HepG2 (cell line): ENCODE results near the gene REM2. TPM values are rescaled to one million over a fixed set of nuclear protein-coding genes. Genes with fewer than 3 reads are reported as not detected.

Experiments
- ARNT2 ChIP-seq: sonication (generic); formaldehyde crosslinking; IDR thresholded peaks from 2 replicates; pipeline ENCODE4 v1.8.0; 2022; ENCODE audit warnings: mild to moderate bottlenecking, low read depth, missing genetic modification reagents, moderate library complexity
- HINFP ChIP-seq: sonication (generic); formaldehyde crosslinking; IDR thresholded peaks from 2 replicates; pipeline ENCODE4 v1.4.0; 2020; ENCODE audit warnings: low read depth, mild to moderate bottlenecking, missing genetic modification reagents
- MZF1 ChIP-seq: sonication (generic); formaldehyde crosslinking; IDR thresholded peaks from 2 replicates; pipeline ENCODE4 v1.8.1; 2023; ENCODE audit warnings: mild to moderate bottlenecking, missing genetic modification reagents, borderline replicate concordance
- PCBP1 ChIP-seq: fragments of 200-400 bp; formaldehyde crosslinking; IDR thresholded peaks from 2 replicates; pipeline ENCODE4 v1.6.1; 2017; ENCODE audit warnings: mild to moderate bottlenecking, low read depth, low read length, borderline replicate concordance
- TEAD2 ChIP-seq: sonication (generic); formaldehyde crosslinking; IDR thresholded peaks from 2 replicates; pipeline ENCODE4 v1.9.0; 2021; ENCODE audit warnings: missing genetic modification reagents
- ZBTB1 ChIP-seq: sonication (generic); formaldehyde crosslinking; IDR thresholded peaks from 2 replicates; pipeline ENCODE4 v1.4.0; 2020; ENCODE audit warnings: missing genetic modification reagents, borderline replicate concordance
- ZBTB38 ChIP-seq: sonication (generic); formaldehyde crosslinking; IDR thresholded peaks from 2 replicates; pipeline ENCODE4 v1.5.1; 2020; ENCODE audit warnings: mild to moderate bottlenecking, missing genetic modification reagents
- ZFP1 ChIP-seq: IDR thresholded peaks from 2 replicates; pipeline ENCODE4 v1.6.1; 2016
- ZNF430 ChIP-seq: sonication (generic); formaldehyde crosslinking; IDR thresholded peaks from 2 replicates; pipeline ENCODE4 v1.9.0; 2021; ENCODE audit warnings: mild to moderate bottlenecking, missing genetic modification reagents
- ZNF550 ChIP-seq: sonication (generic); formaldehyde crosslinking; IDR thresholded peaks from 2 replicates; pipeline ENCODE4 v1.4.0; 2020; ENCODE audit warnings: mild to moderate bottlenecking, missing genetic modification reagents, borderline replicate concordance
- ZNF629 ChIP-seq: sonication (generic); formaldehyde crosslinking; conservative IDR thresholded peaks from 2 replicates; pipeline ENCODE4 v1.5.0; 2020; ENCODE audit warnings: missing genetic modification reagents
- ZNF720 ChIP-seq: sonication (generic); formaldehyde crosslinking; IDR thresholded peaks from 2 replicates; pipeline ENCODE4 v1.4.0; 2020; ENCODE audit warnings: missing genetic modification reagents
- polyA plus RNA-seq, 8 experiments: library from polyadenylated mRNA; depleted of rRNA in 3 of 8; stranded (reverse) in 7 of 8; unstranded in 1 of 8; fragments of >200 nt; fragmentation: Illumina TruSeq in 4 of 8; extraction: Trizol in 4 of 8; gene quantifications; 2 replicates each; pipeline versions ENCODE4 v1.2.1 to v1.2.3, GENCODE V29; 2011 to 2016; ENCODE audit warnings: low read depth in 4 of 8, missing spikeins in 1 of 8, mixed read lengths in 1 of 8; ENCODE audit not compliant: insufficient read depth in 1 of 8
- total RNA-seq, 5 experiments: library from RNA; depleted of rRNA; stranded (reverse); fragments of >200 nt; fragmentation: Illumina TruSeq; extraction: Trizol; gene quantifications; 2 replicates each; pipeline ENCODE4 v1.2.3, GENCODE V29; 2016; ENCODE audit warnings: low read depth in 1 of 5
- TF ChIP-seq, protein P1 (sequence below): sonication (generic); formaldehyde crosslinking; IDR thresholded peaks from 2 replicates; pipeline ENCODE4 v1.4.0; 2020; ENCODE audit warnings: missing genetic modification reagents, borderline replicate concordance
- TF ChIP-seq, protein P2 (sequence below), 2 experiments: sonication (generic) in 1 of 2; formaldehyde crosslinking in 1 of 2; IDR thresholded peaks; 2 replicates each; pipeline versions ENCODE4 v1.6.1 to v1.9.0; 2014 to 2022; ENCODE audit warnings: antibody characterized with exemption in 1 of 2, borderline replicate concordance in 1 of 2, inconsistent platforms in 1 of 2, low read depth in 1 of 2, missing genetic modification reagents in 1 of 2
- TF ChIP-seq, protein P3 (sequence below): sonication (generic); formaldehyde crosslinking; IDR thresholded peaks from 2 replicates; pipeline ENCODE4 v1.8.1; 2022; ENCODE audit warnings: mild to moderate bottlenecking, missing genetic modification reagents

Gene REM2
- total and polyA plus RNA-seq, 2 of the 13 experiments (the other 11 are each of a cell fraction or from before 2014, with no cell fraction given), result 0.20 TPM; not detected in 1

- TF ChIP-seq HINFP (CRISPR knock-in tag) (peak; percentile 81), ZFP1 (CRISPR knock-in tag) (no peak), ARNT2 (CRISPR knock-in tag) (peak; percentile 91), MZF1 (no peak; the same call in 1 of the 2 replicates), ZBTB1 (CRISPR knock-in tag) (peak; percentile 42; the same call in 1 of the 2 replicates), ZNF550 (no peak), ZBTB38 (CRISPR knock-in tag) (0 out of 2 replicates have a peak, but pooled peaks have one; percentile 10), PCBP1 (0 out of 2 replicates have a peak, but pooled peaks have one; percentile 25), ZNF430 (CRISPR knock-in tag) (no peak), TEAD2 (CRISPR knock-in tag) (0 out of 2 replicates have a peak, but pooled peaks have one; percentile 47), ZNF629 (CRISPR knock-in tag) (no peak), ZNF720 (CRISPR knock-in tag) (0 out of 2 replicates have a peak, but pooled peaks have one; percentile 43)
- TF ChIP-seq, protein P1, sequence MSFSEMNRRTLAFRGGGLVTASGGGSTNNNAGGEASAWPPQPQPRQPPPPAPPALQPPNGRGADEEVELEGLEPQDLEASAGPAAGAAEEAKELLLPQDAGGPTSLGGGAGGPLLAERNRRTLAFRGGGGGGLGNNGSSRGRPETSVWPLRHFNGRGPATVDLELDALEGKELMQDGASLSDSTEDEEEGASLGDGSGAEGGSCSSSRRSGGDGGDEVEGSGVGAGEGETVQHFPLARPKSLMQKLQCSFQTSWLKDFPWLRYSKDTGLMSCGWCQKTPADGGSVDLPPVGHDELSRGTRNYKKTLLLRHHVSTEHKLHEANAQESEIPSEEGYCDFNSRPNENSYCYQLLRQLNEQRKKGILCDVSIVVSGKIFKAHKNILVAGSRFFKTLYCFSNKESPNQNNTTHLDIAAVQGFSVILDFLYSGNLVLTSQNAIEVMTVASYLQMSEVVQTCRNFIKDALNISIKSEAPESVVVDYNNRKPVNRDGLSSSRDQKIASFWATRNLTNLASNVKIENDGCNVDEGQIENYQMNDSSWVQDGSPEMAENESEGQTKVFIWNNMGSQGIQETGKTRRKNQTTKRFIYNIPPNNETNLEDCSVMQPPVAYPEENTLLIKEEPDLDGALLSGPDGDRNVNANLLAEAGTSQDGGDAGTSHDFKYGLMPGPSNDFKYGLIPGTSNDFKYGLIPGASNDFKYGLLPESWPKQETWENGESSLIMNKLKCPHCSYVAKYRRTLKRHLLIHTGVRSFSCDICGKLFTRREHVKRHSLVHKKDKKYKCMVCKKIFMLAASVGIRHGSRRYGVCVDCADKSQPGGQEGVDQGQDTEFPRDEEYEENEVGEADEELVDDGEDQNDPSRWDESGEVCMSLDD, result no peak
- TF ChIP-seq, protein P2, sequence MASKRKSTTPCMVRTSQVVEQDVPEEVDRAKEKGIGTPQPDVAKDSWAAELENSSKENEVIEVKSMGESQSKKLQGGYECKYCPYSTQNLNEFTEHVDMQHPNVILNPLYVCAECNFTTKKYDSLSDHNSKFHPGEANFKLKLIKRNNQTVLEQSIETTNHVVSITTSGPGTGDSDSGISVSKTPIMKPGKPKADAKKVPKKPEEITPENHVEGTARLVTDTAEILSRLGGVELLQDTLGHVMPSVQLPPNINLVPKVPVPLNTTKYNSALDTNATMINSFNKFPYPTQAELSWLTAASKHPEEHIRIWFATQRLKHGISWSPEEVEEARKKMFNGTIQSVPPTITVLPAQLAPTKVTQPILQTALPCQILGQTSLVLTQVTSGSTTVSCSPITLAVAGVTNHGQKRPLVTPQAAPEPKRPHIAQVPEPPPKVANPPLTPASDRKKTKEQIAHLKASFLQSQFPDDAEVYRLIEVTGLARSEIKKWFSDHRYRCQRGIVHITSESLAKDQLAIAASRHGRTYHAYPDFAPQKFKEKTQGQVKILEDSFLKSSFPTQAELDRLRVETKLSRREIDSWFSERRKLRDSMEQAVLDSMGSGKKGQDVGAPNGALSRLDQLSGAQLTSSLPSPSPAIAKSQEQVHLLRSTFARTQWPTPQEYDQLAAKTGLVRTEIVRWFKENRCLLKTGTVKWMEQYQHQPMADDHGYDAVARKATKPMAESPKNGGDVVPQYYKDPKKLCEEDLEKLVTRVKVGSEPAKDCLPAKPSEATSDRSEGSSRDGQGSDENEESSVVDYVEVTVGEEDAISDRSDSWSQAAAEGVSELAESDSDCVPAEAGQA (IDR thresholded peaks at IDR 0.05; ENCODE audit: low read depth), result 0 out of 2 replicates have a peak, but pooled peaks have one; percentile 44
- TF ChIP-seq, protein P2 (CRISPR knock-in tag; IDR thresholded peaks at IDR 0.05; ENCODE audit: borderline replicate concordance), result no peak; the same call in 1 of the 2 replicates
- TF ChIP-seq, protein P3, sequence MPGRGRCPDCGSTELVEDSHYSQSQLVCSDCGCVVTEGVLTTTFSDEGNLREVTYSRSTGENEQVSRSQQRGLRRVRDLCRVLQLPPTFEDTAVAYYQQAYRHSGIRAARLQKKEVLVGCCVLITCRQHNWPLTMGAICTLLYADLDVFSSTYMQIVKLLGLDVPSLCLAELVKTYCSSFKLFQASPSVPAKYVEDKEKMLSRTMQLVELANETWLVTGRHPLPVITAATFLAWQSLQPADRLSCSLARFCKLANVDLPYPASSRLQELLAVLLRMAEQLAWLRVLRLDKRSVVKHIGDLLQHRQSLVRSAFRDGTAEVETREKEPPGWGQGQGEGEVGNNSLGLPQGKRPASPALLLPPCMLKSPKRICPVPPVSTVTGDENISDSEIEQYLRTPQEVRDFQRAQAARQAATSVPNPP (CRISPR knock-in tag), result no peak; the same call in none of the 2 replicates
These were observed 45.8 kb upstream of the REM2 start (continued) for GRCh38 chr14:22837114-22837749.
